WTC11 (cell line): ENCODE measurements around the gene ESPN. TPM values are rescaled to one million over a fixed set of nuclear protein-coding genes. Genes with fewer than 3 reads are reported as not detected.

Source experiments
- ATAC-seq: fragments of 200-7000 bp; cut with Tn5 transposase; 2 replicates; pipeline ENCODE4 v1.10.0; 2021; ENCODE audit warnings: mild to moderate bottlenecking, moderate library complexity
- CTCF ChIA-PET: fragments of 300-600 bp; sonication (Branson Sonifier 250); formaldehyde crosslinking; loops from one replicate; lab custom pipeline; 2021; ENCODE audit warnings: antibody characterized with exemption; lab: Charles Lee
- POLR2A ChIA-PET: fragments of 350-600 bp; sonication (Branson Sonifier 250); formaldehyde crosslinking; loops from one replicate; lab custom pipeline; 2021; ENCODE audit warnings: antibody characterized with exemption; lab: Charles Lee
- DNase-seq: peaks from one replicate; pipeline ENCODE4 v3.0.0; 2021; ENCODE audit warnings: low spot score
- H3K27ac Mint-ChIP-seq: 2 replicates; pipeline ENCODE4 v1.8.0; 2021; ENCODE audit warnings: mixed read lengths
- H3K27me3 Mint-ChIP-seq: 2 replicates; pipeline ENCODE4 v1.8.0; 2021; ENCODE audit warnings: low read depth, mild to moderate bottlenecking, moderate library complexity, mixed read lengths
- H3K36me3 Mint-ChIP-seq: 2 replicates; pipeline ENCODE4 v1.8.0; 2021; ENCODE audit warnings: mixed read lengths
- H3K4me1 Mint-ChIP-seq: 2 replicates; pipeline ENCODE4 v1.8.0; 2022; ENCODE audit warnings: mixed read lengths
- H3K4me3 Mint-ChIP-seq: 2 replicates; pipeline ENCODE4 v1.8.0; 2021; ENCODE audit warnings: mild to moderate bottlenecking, moderate library complexity, mixed read lengths
- H3K9me3 Mint-ChIP-seq: 2 replicates; pipeline ENCODE4 v1.8.0; 2021; ENCODE audit warnings: mixed read lengths
- AFF4 ChIP-seq: sonication (generic); formaldehyde crosslinking; IDR thresholded peaks from 2 replicates; pipeline ENCODE4 v1.8.1; 2023; ENCODE audit warnings: mild to moderate bottlenecking, missing genetic modification reagents, borderline replicate concordance
- ATF1 ChIP-seq: sonication (generic); formaldehyde crosslinking; IDR thresholded peaks from 2 replicates; pipeline ENCODE4 v1.8.1; 2023; ENCODE audit warnings: mild to moderate bottlenecking, moderate library complexity, missing genetic modification reagents
- CREB1 ChIP-seq: sonication (generic); formaldehyde crosslinking; IDR thresholded peaks from 2 replicates; pipeline ENCODE4 v1.8.0; 2023; ENCODE audit warnings: mild to moderate bottlenecking, missing genetic modification reagents
- CREM ChIP-seq: sonication (generic); formaldehyde crosslinking; IDR thresholded peaks from 2 replicates; pipeline ENCODE4 v1.8.1; 2022; ENCODE audit warnings: mild to moderate bottlenecking, missing genetic modification reagents, moderate library complexity
- ETV6 ChIP-seq: sonication (generic); formaldehyde crosslinking; IDR thresholded peaks from 2 replicates; pipeline ENCODE4 v1.8.1; 2022; ENCODE audit warnings: mild to moderate bottlenecking, missing genetic modification reagents
- FOXP1 ChIP-seq: sonication (generic); formaldehyde crosslinking; IDR thresholded peaks from 2 replicates; pipeline ENCODE4 v1.8.0; 2022; ENCODE audit warnings: missing genetic modification reagents, mild to moderate bottlenecking, moderate library complexity, borderline replicate concordance
- IRF1 ChIP-seq: sonication (generic); formaldehyde crosslinking; IDR thresholded peaks from 2 replicates; pipeline ENCODE4 v1.8.0; 2023; ENCODE audit warnings: missing genetic modification reagents
- KAT7 ChIP-seq: sonication (generic); formaldehyde crosslinking; IDR thresholded peaks from 2 replicates; pipeline ENCODE4 v1.8.1; 2023; ENCODE audit warnings: missing genetic modification reagents, mild to moderate bottlenecking, borderline replicate concordance
- NFATC4 ChIP-seq: fragments of 250-450 bp; sonication (Bioruptor Pico); IDR thresholded peaks from 2 replicates; pipeline ENCODE4 v1.9.0; 2021; ENCODE audit warnings: mild to moderate bottlenecking
- NR2C2 ChIP-seq: sonication (generic); formaldehyde crosslinking; IDR thresholded peaks from 2 replicates; pipeline ENCODE4 v1.8.0; 2022; ENCODE audit warnings: mild to moderate bottlenecking, missing genetic modification reagents
- NR3C1 ChIP-seq: sonication (generic); formaldehyde crosslinking; conservative IDR thresholded peaks from 2 replicates; pipeline ENCODE4 v1.8.1; 2023; ENCODE audit warnings: low read depth, mild to moderate bottlenecking, missing genetic modification reagents
- SMAD4 ChIP-seq: sonication (generic); formaldehyde crosslinking; IDR thresholded peaks from 2 replicates; pipeline ENCODE4 v1.8.0; 2022; ENCODE audit warnings: mild to moderate bottlenecking, missing genetic modification reagents
- SOX15 ChIP-seq: fragments of 250-450 bp; sonication (Bioruptor Pico); IDR thresholded peaks from 2 replicates; pipeline ENCODE4 v1.9.0; 2021; ENCODE audit warnings: mild to moderate bottlenecking
- SP1 ChIP-seq: sonication (generic); formaldehyde crosslinking; conservative IDR thresholded peaks from 2 replicates; pipeline ENCODE4 v1.8.1; 2022; ENCODE audit warnings: missing genetic modification reagents
- STAT6 ChIP-seq: sonication (generic); formaldehyde crosslinking; conservative IDR thresholded peaks from 2 replicates; pipeline ENCODE4 v1.8.1; 2023; ENCODE audit warnings: mild to moderate bottlenecking, low read depth, missing genetic modification reagents, moderate library complexity
- ZBTB43 ChIP-seq: sonication (generic); formaldehyde crosslinking; IDR thresholded peaks from 2 replicates; pipeline ENCODE4 v1.8.1; 2023; ENCODE audit warnings: mild to moderate bottlenecking, missing genetic modification reagents
- ZNF121 ChIP-seq: sonication (generic); formaldehyde crosslinking; IDR thresholded peaks from 2 replicates; pipeline ENCODE4 v1.8.0; 2023; ENCODE audit warnings: missing genetic modification reagents
- ZNF138 ChIP-seq: sonication (generic); formaldehyde crosslinking; conservative IDR thresholded peaks from 2 replicates; pipeline ENCODE4 v1.8.1; 2022; ENCODE audit warnings: mild to moderate bottlenecking, moderate library complexity, missing genetic modification reagents
- ZNF416 ChIP-seq: fragments of 250-450 bp; sonication (Bioruptor Pico); IDR thresholded peaks from 2 replicates; pipeline ENCODE4 v1.9.0; 2021; ENCODE audit warnings: mild to moderate bottlenecking, inconsistent platforms
- total RNA-seq: library from RNA; stranded (reverse); gene quantifications from 3 replicates; pipeline ENCODE4 v1.2.3, GENCODE V29; 2021
- TF ChIP-seq, protein P1 (sequence below): fragments of 250-450 bp; sonication (Bioruptor Pico); IDR thresholded peaks from 2 replicates; pipeline ENCODE4 v1.9.0; 2021; ENCODE audit warnings: mild to moderate bottlenecking

ESPN gene
- total RNA-seq, 1 experiment from 2014 or later, result 46.1 TPM

DNA sequence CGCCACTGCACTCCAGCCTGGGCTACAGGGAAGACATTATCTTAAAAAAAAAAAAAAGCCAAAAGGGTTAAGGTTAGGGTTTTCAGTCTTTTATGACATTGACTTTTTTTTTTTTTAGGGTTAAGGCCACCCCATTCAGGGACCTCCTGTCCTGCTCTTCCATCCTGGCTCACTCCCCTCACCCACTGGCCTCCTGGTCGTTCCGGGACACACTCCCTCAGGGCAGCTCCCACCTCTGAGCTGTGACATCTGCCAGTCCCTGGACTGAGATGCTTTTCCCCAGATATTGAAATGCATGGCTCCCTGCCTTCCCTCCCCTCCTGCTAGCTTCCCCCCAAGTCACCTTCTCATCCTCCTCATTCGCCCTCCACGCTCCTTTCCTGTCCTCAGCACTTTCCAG is 57.2 kb downstream of the ESPN start:
- H3K4me1 Mint-ChIP-seq, result peaks cover 22% of the 10 kb centered on the region
- H3K36me3 Mint-ChIP-seq, result no peaks in the 10 kb centered on the region
- no peak overlapping the region for H3K4me3 Mint-ChIP-seq
- TF ChIP-seq ZNF416 (CRISPR knock-in tag), result no peak
- no peak for TF ChIP-seq NR2C2 (CRISPR knock-in tag)
- TF ChIP-seq NFATC4 (CRISPR knock-in tag), result no peak
- TF ChIP-seq CREM (CRISPR knock-in tag), result no peak
- no peak for TF ChIP-seq ATF1 (CRISPR knock-in tag)
- no peak for TF ChIP-seq ZNF138 (CRISPR knock-in tag)
- TF ChIP-seq ETV6, result no peak
- TF ChIP-seq, protein P1, sequence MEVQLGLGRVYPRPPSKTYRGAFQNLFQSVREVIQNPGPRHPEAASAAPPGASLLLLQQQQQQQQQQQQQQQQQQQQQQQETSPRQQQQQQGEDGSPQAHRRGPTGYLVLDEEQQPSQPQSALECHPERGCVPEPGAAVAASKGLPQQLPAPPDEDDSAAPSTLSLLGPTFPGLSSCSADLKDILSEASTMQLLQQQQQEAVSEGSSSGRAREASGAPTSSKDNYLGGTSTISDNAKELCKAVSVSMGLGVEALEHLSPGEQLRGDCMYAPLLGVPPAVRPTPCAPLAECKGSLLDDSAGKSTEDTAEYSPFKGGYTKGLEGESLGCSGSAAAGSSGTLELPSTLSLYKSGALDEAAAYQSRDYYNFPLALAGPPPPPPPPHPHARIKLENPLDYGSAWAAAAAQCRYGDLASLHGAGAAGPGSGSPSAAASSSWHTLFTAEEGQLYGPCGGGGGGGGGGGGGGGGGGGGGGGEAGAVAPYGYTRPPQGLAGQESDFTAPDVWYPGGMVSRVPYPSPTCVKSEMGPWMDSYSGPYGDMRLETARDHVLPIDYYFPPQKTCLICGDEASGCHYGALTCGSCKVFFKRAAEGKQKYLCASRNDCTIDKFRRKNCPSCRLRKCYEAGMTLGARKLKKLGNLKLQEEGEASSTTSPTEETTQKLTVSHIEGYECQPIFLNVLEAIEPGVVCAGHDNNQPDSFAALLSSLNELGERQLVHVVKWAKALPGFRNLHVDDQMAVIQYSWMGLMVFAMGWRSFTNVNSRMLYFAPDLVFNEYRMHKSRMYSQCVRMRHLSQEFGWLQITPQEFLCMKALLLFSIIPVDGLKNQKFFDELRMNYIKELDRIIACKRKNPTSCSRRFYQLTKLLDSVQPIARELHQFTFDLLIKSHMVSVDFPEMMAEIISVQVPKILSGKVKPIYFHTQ (CRISPR knock-in tag), result no peak
- TF ChIP-seq ZBTB43 (CRISPR knock-in tag), result no peak
- TF ChIP-seq SMAD4 (CRISPR knock-in tag), result no peak
- TF ChIP-seq KAT7, result no peak
- no peak for TF ChIP-seq STAT6 (CRISPR knock-in tag)
- no peak for TF ChIP-seq AFF4 (CRISPR knock-in tag)
- TF ChIP-seq SP1 (CRISPR knock-in tag), result no peak
- no peak for TF ChIP-seq FOXP1 (CRISPR knock-in tag)
- TF ChIP-seq SOX15 (CRISPR knock-in tag), result no peak
- TF ChIP-seq ZNF121 (CRISPR knock-in tag), result no peak
- no peak for TF ChIP-seq NR3C1 (CRISPR knock-in tag)
- TF ChIP-seq CREB1, result no peak
- TF ChIP-seq IRF1 (CRISPR knock-in tag), result no peak
- H3K27ac Mint-ChIP-seq, result peak overlapping the region; percentile 16; the same call in 1 of the 2 replicates
- ATAC-seq (no peak), DNase-seq (no peak)
- ChIA-PET POLR2A (no interaction called here), CTCF (interaction anchor here (0.7 to 3.5 kb wide), 7 partner anchors 9 to 217 kb away, joined by 3 to 21 read pairs (median 6); no protein-coding TSS in a partner anchor)
- peaks cover 7% of the 10 kb centered on the region; the same call in 1 of the 2 replicates for H3K27me3 Mint-ChIP-seq
- H3K9me3 Mint-ChIP-seq, result no peaks in the 10 kb centered on the region
